Measurements from ENCODE around the gene SECISBP2L.

Gene SECISBP2L

GRCh38 chr15:48954538-48954937, 91.7 kb downstream of the SECISBP2L start:
- peak; percentile 35 for TF ChIP-seq CTCF (conservative IDR thresholded peaks at IDR 0.05; ENCODE audit: low read depth, low read length)
- DNase-seq (ENCODE audit: low read depth) = no peak
- H3K4me3 ChIP-seq (ENCODE audit: low read length) = no peak overlapping the region

GRCh38 chr15:48946840-48947187, 99.4 kb downstream of the SECISBP2L start:
- DNase-seq (ENCODE audit: low read depth) = no peak
- TF ChIP-seq CTCF (conservative IDR thresholded peaks at IDR 0.05; ENCODE audit: low read depth, low read length) = no peak
- H3K4me3 ChIP-seq (ENCODE audit: low read length) = no peak overlapping the region

GRCh38 chr15:48946074-48946839, 100.0 kb downstream of the SECISBP2L start:
- TF ChIP-seq CTCF (conservative IDR thresholded peaks at IDR 0.05; ENCODE audit: low read depth, low read length) = no peak
- no peak overlapping the region for H3K4me3 ChIP-seq (ENCODE audit: low read length)
- DNase-seq (ENCODE audit: low read depth) = no peak

GRCh38 chr15:48945386-48945785, 100.9 kb downstream of the SECISBP2L start:
- DNase-seq (ENCODE audit: low read depth) = no peak
- no peak for TF ChIP-seq CTCF (conservative IDR thresholded peaks at IDR 0.05; ENCODE audit: low read depth, low read length)
- no peak overlapping the region for H3K4me3 ChIP-seq (ENCODE audit: low read length)

GRCh38 chr15:48941904-48942303, 104.3 kb downstream of the SECISBP2L start:
- no peak for DNase-seq (ENCODE audit: low read depth)
- no peak overlapping the region for H3K4me3 ChIP-seq (ENCODE audit: low read length)
- no peak for TF ChIP-seq CTCF (conservative IDR thresholded peaks at IDR 0.05; ENCODE audit: low read depth, low read length)

GRCh38 chr15:48940508-48940907, 105.7 kb downstream of the SECISBP2L start:
- no peak overlapping the region for H3K4me3 ChIP-seq (ENCODE audit: low read length)
- no peak for TF ChIP-seq CTCF (conservative IDR thresholded peaks at IDR 0.05; ENCODE audit: low read depth, low read length)
- peak; percentile 84 for DNase-seq (ENCODE audit: low read depth)

- TF ChIP-seq CTCF (conservative IDR thresholded peaks at IDR 0.05; ENCODE audit: low read depth, low read length) = no peak
- no peak overlapping the region for H3K4me3 ChIP-seq (ENCODE audit: low read length)
- peak; percentile 94 for DNase-seq (ENCODE audit: low read depth)
Measured at GRCh38 chr15:48939648-48940047, 106.6 kb downstream of the SECISBP2L start.

Measured in retinal pigment epithelial cell (primary cell).